Measurements from ENCODE around the gene PRCD.
A peak's percentile ranks its signal among the peaks of the same experiment; 100 is the strongest.

PRCD gene

GRCh38 chr17:76542566-76542971 is 2.7 kb downstream of the PRCD start:
- DNase-seq, result no peak

GRCh38 chr17:76542984-76543383 is 3.1 kb downstream of the PRCD start:
- DNase-seq, result no peak

- no peak for DNase-seq
Measured at GRCh38 chr17:76543482-76543825, 3.6 kb downstream of the PRCD start.

- DNase-seq, result peak; percentile 70
Measured at GRCh38 chr17:76543826-76544545, 4.1 kb downstream of the PRCD start.

GRCh38 chr17:76544546-76545365 is 4.9 kb downstream of the PRCD start:
- peak; percentile 70 for DNase-seq

- DNase-seq, result no peak
Measured at GRCh38 chr17:76545918-76546555, 6.2 kb downstream of the PRCD start.

- DNase-seq, result no peak
Measured at GRCh38 chr17:76546556-76547182, 6.8 kb downstream of the PRCD start.

- peak; percentile 76 for DNase-seq
Measured at GRCh38 chr17:76547183-76547641, 7.4 kb downstream of the PRCD start.

- no peak for DNase-seq
Measured at GRCh38 chr17:76547642-76548202, 7.9 kb downstream of the PRCD start.

- DNase-seq, result no peak
Measured at GRCh38 chr17:76548378-76549214, 8.8 kb downstream of the PRCD start.

GRCh38 chr17:76549215-76549518 is 9.3 kb downstream of the PRCD start:
- no peak for DNase-seq

GRCh38 chr17:76549539-76549938 is 9.7 kb downstream of the PRCD start:
- DNase-seq, result no peak

- no peak for DNase-seq
Measured at GRCh38 chr17:76550712-76551615, 11.1 kb downstream of the PRCD start.

- DNase-seq, result no peak
Measured at GRCh38 chr17:76551685-76552084, 11.8 kb downstream of the PRCD start.

GRCh38 chr17:76553178-76553908 is 13.5 kb downstream of the PRCD start:
- no peak for DNase-seq

- peak; percentile 62 for DNase-seq
Measured at GRCh38 chr17:76554131-76554530, 14.3 kb downstream of the PRCD start.

- DNase-seq, result no peak
Measured at GRCh38 chr17:76556765-76557367, 17.0 kb downstream of the PRCD start.

- peak; percentile 92 for DNase-seq
Measured at GRCh38 chr17:76557368-76558197, 17.7 kb downstream of the PRCD start.
